CD4-positive, alpha-beta T cell treated with Interferon gamma for 1 hour (primary cell): Measurements from ENCODE around the gene FLYWCH2.
A peak's percentile ranks its signal among the peaks of the same experiment; 100 is the strongest.

ENCODE experiments used
- DNase-seq: peaks from one replicate; pipeline ENCODE4 v3.0.0-alpha.2; 2020

Gene FLYWCH2

GRCh38 chr16:2882650-2883457 lies at the start of gene FLYWCH2:
TSS of gene FLYWCH2 (plus strand) at chr16:2883215. CDS start at chr16:2896450, 13,235 bp downstream.
- DNase-seq: peak; percentile 99

GRCh38 chr16:2833776-2834175 lies 49.2 kb upstream of the FLYWCH2 start:
- no peak for DNase-seq

GRCh38 chr16:2834968-2835367 lies 48.0 kb upstream of the FLYWCH2 start:
- DNase-seq: no peak

- no peak for DNase-seq
Measured at GRCh38 chr16:2835638-2836493, 47.1 kb upstream of the FLYWCH2 start.

- DNase-seq: no peak
Measured at GRCh38 chr16:2836646-2837508, 46.1 kb upstream of the FLYWCH2 start.

- peak; percentile 59 for DNase-seq
Measured at GRCh38 chr16:2838928-2839327, 44.1 kb upstream of the FLYWCH2 start.

GRCh38 chr16:2839650-2840450 lies 43.2 kb upstream of the FLYWCH2 start:
- DNase-seq: no peak

GRCh38 chr16:2840914-2841313 lies 42.1 kb upstream of the FLYWCH2 start:
- no peak for DNase-seq

- DNase-seq: peak; percentile 41
Measured at GRCh38 chr16:2841606-2842339, 41.2 kb upstream of the FLYWCH2 start.

GRCh38 chr16:2842340-2843000 lies 40.5 kb upstream of the FLYWCH2 start:
- peak; percentile 78 for DNase-seq

GRCh38 chr16:2843526-2843925 lies 39.5 kb upstream of the FLYWCH2 start:
- no peak for DNase-seq

- DNase-seq: no peak
Measured at GRCh38 chr16:2845116-2845515, 37.9 kb upstream of the FLYWCH2 start.

- no peak for DNase-seq
Measured at GRCh38 chr16:2846511-2847310, 36.3 kb upstream of the FLYWCH2 start.

- no peak for DNase-seq
Measured at GRCh38 chr16:2848933-2849725, 33.9 kb upstream of the FLYWCH2 start.

- no peak for DNase-seq
Measured at GRCh38 chr16:2852003-2852730, 30.8 kb upstream of the FLYWCH2 start.

GRCh38 chr16:2852731-2853507 lies 30.1 kb upstream of the FLYWCH2 start:
- DNase-seq: no peak

- DNase-seq: no peak
Measured at GRCh38 chr16:2853531-2854073, 29.4 kb upstream of the FLYWCH2 start.
